Breast epithelium (tissue), 4 donors: Measurements from ENCODE around the gene TSPAN12. TPM values are rescaled to one million over a fixed set of nuclear protein-coding genes. Genes with fewer than 3 reads are reported as not detected.

Experiments used
- DNase-seq, 2 donors: peaks; one replicate each; pipeline ENCODE4 v3.0.0-alpha.2; 2019; ENCODE audit warnings: low spot score in 2 of 2
- H3K27ac ChIP-seq, 2 donors: fragments of 200-600 bp; sonication (generic) in 1 of 2; one replicate each; pipeline ENCODE4 v1.5.1; 2016 to 2019; ENCODE audit warnings: mild to moderate bottlenecking in 1 of 2
- H3K27me3 ChIP-seq, 2 donors: fragments of 200-600 bp; sonication (generic) in 1 of 2; one replicate each; pipeline versions ENCODE4 v1.5.1 to v1.6.0; 2017 to 2019; ENCODE audit warnings: control low read depth in 1 of 2, mild to moderate bottlenecking in 1 of 2
- H3K36me3 ChIP-seq: fragments of 200-600 bp; one replicate; pipeline ENCODE4 v1.5.1; 2019
- H3K4me1 ChIP-seq, 2 donors: fragments of 200-600 bp; sonication (generic); one replicate each; pipeline ENCODE4 v1.5.1; 2016 to 2019; ENCODE audit warnings: control low read depth in 1 of 2
- H3K4me3 ChIP-seq, 3 donors: fragments of 200-600 bp; sonication (generic); 1 replicate in 2 of 3; 2 replicates in 1 of 3; pipeline ENCODE4 v1.5.1; 2016 to 2019; ENCODE audit warnings: mild to moderate bottlenecking in 3 of 3, moderate library complexity in 2 of 3
- H3K9me3 ChIP-seq, 2 donors: fragments of 200-600 bp; sonication (generic) in 1 of 2; one replicate each; pipeline ENCODE4 v1.5.1; 2016 to 2019; ENCODE audit warnings: control low read depth in 1 of 2
- CTCF ChIP-seq, 3 donors: fragments of 450-650 bp; IDR thresholded peaks; one replicate each; pipeline ENCODE4 v1.5.1; 2016 to 2017; ENCODE audit warnings: antibody characterized with exemption in 3 of 3, mild to moderate bottlenecking in 3 of 3, moderate library complexity in 3 of 3
- POLR2A ChIP-seq: fragments of 450-650 bp; IDR thresholded peaks from one replicate; pipeline ENCODE4 v1.6.1; 2016; ENCODE audit warnings: antibody characterized with exemption, mild to moderate bottlenecking, moderate library complexity
- POLR2AphosphoS5 ChIP-seq, 3 donors: sonication (generic); formaldehyde crosslinking; IDR thresholded peaks; one replicate each; pipeline ENCODE4 v1.6.1; 2017; ENCODE audit warnings: antibody characterized with exemption in 3 of 3
- intact Hi-C: fragments of 100-400 bp; cut with DNase I; formaldehyde crosslinking; loops from one replicate; pipeline ENCODE4 v1.15.1; 2023; ENCODE audit warnings: low total_unique reads
- total RNA-seq, 3 donors: library from RNA; depleted of rRNA; stranded (reverse); fragments of >200 nt; gene quantifications; one replicate each; pipeline ENCODE4 v1.1.0, GENCODE V29; 2016

The TSPAN12 gene
- total RNA-seq, 3 donors from 2014 or later, result 6.6 to 11.3 (median 9.2) TPM

GRCh38 chr7:120805636-120806388 lies 52.1 kb downstream of the TSPAN12 start:
- intact Hi-C loops, result no loop called here
- Histone ChIP-seq H3K27me3 (no peaks in the 10 kb centered on the region), H3K4me3 (no peak overlapping the region), H3K27ac (no peak overlapping the region), H3K9me3 (no peaks in the 10 kb centered on the region), H3K4me1 (no peaks in the 10 kb centered on the region), H3K36me3 (no peaks in the 10 kb centered on the region)
- no peak for DNase-seq
- TF ChIP-seq CTCF (IDR thresholded peaks at IDR 0.05), result peak; percentile 65 to 72 (median 68)
- no peak for TF ChIP-seq POLR2A
- TF ChIP-seq POLR2AphosphoS5 (IDR thresholded peaks at IDR 0.05), result no peak

- TF ChIP-seq POLR2A (no peak), POLR2AphosphoS5 (IDR thresholded peaks at IDR 0.05) (no peak), CTCF (IDR thresholded peaks at IDR 0.05) (no peak)
- intact Hi-C loops, result no loop called here
These were observed 55.2 kb downstream of the TSPAN12 start for GRCh38 chr7:120802751-120803150.

GRCh38 chr7:120799813-120800475 lies 58.0 kb downstream of the TSPAN12 start:
- no peaks in the 10 kb centered on the region for H3K9me3 ChIP-seq
- H3K4me3 ChIP-seq, result no peak overlapping the region

More at GRCh38 chr7:120802751-120803150, 55.2 kb downstream of the TSPAN12 start:
- Histone ChIP-seq H3K36me3 (no peaks in the 10 kb centered on the region), H3K4me1 (no peaks in the 10 kb centered on the region), H3K27ac (no peak overlapping the region), H3K4me3 (no peak overlapping the region), H3K9me3 (no peaks in the 10 kb centered on the region), H3K27me3 (no peaks in the 10 kb centered on the region)
- no peak for DNase-seq

GRCh38 chr7:120799147-120799546 lies 58.8 kb downstream of the TSPAN12 start:
- no peak overlapping the region for H3K4me3 ChIP-seq
- no peaks in the 10 kb centered on the region for H3K9me3 ChIP-seq
- TF ChIP-seq POLR2A (no peak), POLR2AphosphoS5 (IDR thresholded peaks at IDR 0.05) (no peak), CTCF (IDR thresholded peaks at IDR 0.05) (no peak)
- H3K27me3 ChIP-seq, result no peaks in the 10 kb centered on the region
- intact Hi-C loops, result no loop called here
- no peaks in the 10 kb centered on the region for H3K36me3 ChIP-seq
- no peak for DNase-seq
- no peak overlapping the region for H3K27ac ChIP-seq
- no peaks in the 10 kb centered on the region for H3K4me1 ChIP-seq

More at GRCh38 chr7:120799813-120800475, 58.0 kb downstream of the TSPAN12 start:
- Histone ChIP-seq H3K4me1 (no peaks in the 10 kb centered on the region), H3K27me3 (no peaks in the 10 kb centered on the region), H3K36me3 (no peaks in the 10 kb centered on the region), H3K27ac (no peak overlapping the region)
- TF ChIP-seq POLR2AphosphoS5 (IDR thresholded peaks at IDR 0.05), result no peak
- TF ChIP-seq POLR2A, result no peak
- no peak for TF ChIP-seq CTCF (IDR thresholded peaks at IDR 0.05)
- no peak for DNase-seq
- intact Hi-C loops, result no loop called here

- intact Hi-C loops, result no loop called here
- no peaks in the 10 kb centered on the region for H3K27me3 ChIP-seq
- no peak overlapping the region for H3K4me3 ChIP-seq
- H3K27ac ChIP-seq, result no peak overlapping the region
- no peaks in the 10 kb centered on the region for H3K4me1 ChIP-seq
- no peak for DNase-seq
- no peaks in the 10 kb centered on the region for H3K9me3 ChIP-seq
- TF ChIP-seq POLR2AphosphoS5 (IDR thresholded peaks at IDR 0.05) (no peak), POLR2A (no peak), CTCF (IDR thresholded peaks at IDR 0.05) (no peak)
- H3K36me3 ChIP-seq, result no peaks in the 10 kb centered on the region
These were observed 60.8 kb downstream of the TSPAN12 start for GRCh38 chr7:120797026-120797645.
